ENCODE measurements around the gene VCAM1.
A peak's percentile ranks its signal among the peaks of the same experiment; 100 is the strongest.

Gene VCAM1

GRCh38 chr1:100731758-100732157 lies 12.2 kb downstream of the VCAM1 start:
- no peaks in the 10 kb centered on the region; the same call in 1 of the 2 replicates for H3K9me3 ChIP-seq (ENCODE audit: low read depth, low read length)
- no peak overlapping the region for H3K4me3 ChIP-seq
- H3K27ac ChIP-seq: no peak overlapping the region
- TF ChIP-seq EZH2 (IDR thresholded peaks at IDR 0.05) (no peak), POLR2AphosphoS5 (IDR thresholded peaks at IDR 0.05; ENCODE audit: borderline replicate concordance, low read depth, low read length) (no peak), FOXP2 (optimal IDR thresholded peaks at IDR 0.05; ENCODE audit: control extremely low read depth, extremely low read length, insufficient read depth) (no peak)
- H3K9ac ChIP-seq (ENCODE audit: insufficient read length): no peak overlapping the region
- DNase-seq (ENCODE audit: low read depth, low spot score): no peak
- peaks cover 62% of the 10 kb centered on the region for H3K36me3 ChIP-seq (ENCODE audit: insufficient read depth, low read length)

GRCh38 chr1:100734676-100735075 lies 15.1 kb downstream of the VCAM1 start:
- H3K27ac ChIP-seq: peak overlapping the region; percentile 74
- no peak for DNase-seq (ENCODE audit: low read depth, low spot score)
- no peak overlapping the region for H3K9ac ChIP-seq (ENCODE audit: insufficient read length)
- H3K36me3 ChIP-seq (ENCODE audit: insufficient read depth, low read length): peaks cover 59% of the 10 kb centered on the region
- no peaks in the 10 kb centered on the region; the same call in 1 of the 2 replicates for H3K9me3 ChIP-seq (ENCODE audit: low read depth, low read length)
- no peak overlapping the region for H3K4me3 ChIP-seq
- TF ChIP-seq POLR2AphosphoS5 (IDR thresholded peaks at IDR 0.05; ENCODE audit: borderline replicate concordance, low read depth, low read length) (no peak), EZH2 (IDR thresholded peaks at IDR 0.05) (no peak), FOXP2 (optimal IDR thresholded peaks at IDR 0.05; ENCODE audit: control extremely low read depth, extremely low read length, insufficient read depth) (no peak)

- peak overlapping the region; percentile 74 for H3K27ac ChIP-seq
- H3K36me3 ChIP-seq (ENCODE audit: insufficient read depth, low read length): peaks cover 59% of the 10 kb centered on the region
- no peaks in the 10 kb centered on the region; the same call in 1 of the 2 replicates for H3K9me3 ChIP-seq (ENCODE audit: low read depth, low read length)
- no peak overlapping the region for H3K9ac ChIP-seq (ENCODE audit: insufficient read length)
- no peak for DNase-seq (ENCODE audit: low read depth, low spot score)
- no peak for TF ChIP-seq POLR2AphosphoS5 (IDR thresholded peaks at IDR 0.05; ENCODE audit: borderline replicate concordance, low read depth, low read length)
- no peak for TF ChIP-seq EZH2 (IDR thresholded peaks at IDR 0.05)
- no peak for TF ChIP-seq FOXP2 (optimal IDR thresholded peaks at IDR 0.05; ENCODE audit: control extremely low read depth, extremely low read length, insufficient read depth)
- no peak overlapping the region for H3K4me3 ChIP-seq
These were observed 15.7 kb downstream of the VCAM1 start for GRCh38 chr1:100735244-100735643.

- H3K36me3 ChIP-seq (ENCODE audit: insufficient read depth, low read length): peaks cover 54% of the 10 kb centered on the region
- peak overlapping the region; percentile 74 for H3K27ac ChIP-seq
- H3K9me3 ChIP-seq (ENCODE audit: low read depth, low read length): no peaks in the 10 kb centered on the region; the same call in 1 of the 2 replicates
- peak overlapping the region; percentile 12; the same call in 1 of the 2 replicates for H3K4me3 ChIP-seq
- DNase-seq (ENCODE audit: low read depth, low spot score): no peak
- TF ChIP-seq POLR2AphosphoS5 (IDR thresholded peaks at IDR 0.05; ENCODE audit: borderline replicate concordance, low read depth, low read length) (no peak), FOXP2 (optimal IDR thresholded peaks at IDR 0.05; ENCODE audit: control extremely low read depth, extremely low read length, insufficient read depth) (no peak), EZH2 (IDR thresholded peaks at IDR 0.05) (no peak)
- no peak overlapping the region for H3K9ac ChIP-seq (ENCODE audit: insufficient read length)
These were observed 16.8 kb downstream of the VCAM1 start for GRCh38 chr1:100736324-100736723.

GRCh38 chr1:100736746-100737145 lies 17.2 kb downstream of the VCAM1 start:
- TF ChIP-seq EZH2 (IDR thresholded peaks at IDR 0.05) (no peak), FOXP2 (optimal IDR thresholded peaks at IDR 0.05; ENCODE audit: control extremely low read depth, extremely low read length, insufficient read depth) (no peak), POLR2AphosphoS5 (IDR thresholded peaks at IDR 0.05; ENCODE audit: borderline replicate concordance, low read depth, low read length) (no peak)
- no peak overlapping the region for H3K9ac ChIP-seq (ENCODE audit: insufficient read length)
- H3K27ac ChIP-seq: peak overlapping the region; percentile 74
- H3K4me3 ChIP-seq: peak overlapping the region; percentile 12; the same call in 1 of the 2 replicates
- DNase-seq (ENCODE audit: low read depth, low spot score): no peak
- peaks cover 50% of the 10 kb centered on the region for H3K36me3 ChIP-seq (ENCODE audit: insufficient read depth, low read length)
- no peaks in the 10 kb centered on the region; the same call in 1 of the 2 replicates for H3K9me3 ChIP-seq (ENCODE audit: low read depth, low read length)

GRCh38 chr1:100746542-100746932 lies 27.0 kb downstream of the VCAM1 start:
- 0 out of 2 replicates have a peak, but pooled peaks cover 2% of the 10 kb centered on the region for H3K9me3 ChIP-seq (ENCODE audit: low read depth, low read length)

GRCh38 chr1:100747771-100748170 lies 28.2 kb downstream of the VCAM1 start:
- H3K27ac ChIP-seq: peak overlapping the region; percentile 91
- no peaks in the 10 kb centered on the region for H3K36me3 ChIP-seq (ENCODE audit: insufficient read depth, low read length)
- H3K9me3 ChIP-seq (ENCODE audit: low read depth, low read length): 0 out of 2 replicates have a peak, but pooled peaks cover 2% of the 10 kb centered on the region
- TF ChIP-seq FOXP2 (optimal IDR thresholded peaks at IDR 0.05; ENCODE audit: control extremely low read depth, extremely low read length, insufficient read depth) (no peak), EZH2 (IDR thresholded peaks at IDR 0.05) (no peak), POLR2AphosphoS5 (IDR thresholded peaks at IDR 0.05; ENCODE audit: borderline replicate concordance, low read depth, low read length) (no peak)
- H3K4me3 ChIP-seq: peak overlapping the region; percentile 52; the same call in 1 of the 2 replicates
- no peak for DNase-seq (ENCODE audit: low read depth, low spot score)
- H3K9ac ChIP-seq (ENCODE audit: insufficient read length): no peak overlapping the region

More at GRCh38 chr1:100746542-100746932, 27.0 kb downstream of the VCAM1 start:
- no peak overlapping the region for H3K27ac ChIP-seq
- TF ChIP-seq POLR2AphosphoS5 (IDR thresholded peaks at IDR 0.05; ENCODE audit: borderline replicate concordance, low read depth, low read length) (no peak), EZH2 (IDR thresholded peaks at IDR 0.05) (no peak), FOXP2 (optimal IDR thresholded peaks at IDR 0.05; ENCODE audit: control extremely low read depth, extremely low read length, insufficient read depth) (no peak)
- no peak overlapping the region for H3K9ac ChIP-seq (ENCODE audit: insufficient read length)
- no peak overlapping the region for H3K4me3 ChIP-seq
- H3K36me3 ChIP-seq (ENCODE audit: insufficient read depth, low read length): no peaks in the 10 kb centered on the region
- no peak for DNase-seq (ENCODE audit: low read depth, low spot score)

GRCh38 chr1:100750005-100750885 lies 30.7 kb downstream of the VCAM1 start:
- TF ChIP-seq EZH2 (IDR thresholded peaks at IDR 0.05) (no peak), FOXP2 (optimal IDR thresholded peaks at IDR 0.05; ENCODE audit: control extremely low read depth, extremely low read length, insufficient read depth) (no peak), POLR2AphosphoS5 (IDR thresholded peaks at IDR 0.05; ENCODE audit: borderline replicate concordance, low read depth, low read length) (no peak)
- 0 out of 2 replicates have a peak, but pooled peaks cover 2% of the 10 kb centered on the region for H3K9me3 ChIP-seq (ENCODE audit: low read depth, low read length)
- H3K4me3 ChIP-seq: no peak overlapping the region
- no peak overlapping the region for H3K9ac ChIP-seq (ENCODE audit: insufficient read length)
- no peak overlapping the region for H3K27ac ChIP-seq
- no peaks in the 10 kb centered on the region for H3K36me3 ChIP-seq (ENCODE audit: insufficient read depth, low read length)
- no peak for DNase-seq (ENCODE audit: low read depth, low spot score)
